Stimulated activated CD8-positive, alpha-beta memory T cell treated with anti-CD3 and anti-CD28 coated beads, Interleukin-15, amount 100 ng/mL, for 24 hours (primary cell): ENCODE measurements around the gene SRMS.

Experiments used
- DNase-seq: peaks from one replicate; pipeline ENCODE4 v3.0.0-alpha.2; 2020; ENCODE audit warnings: low read depth

Gene SRMS

GRCh38 chr20:63501818-63502670, 45.5 kb downstream of the SRMS start:
- DNase-seq: no peak

GRCh38 chr20:63500902-63501817, 46.4 kb downstream of the SRMS start:
- no peak for DNase-seq

- no peak for DNase-seq
Observed at GRCh38 chr20:63500151-63500901, 47.2 kb downstream of the SRMS start.

GRCh38 chr20:63499338-63499969, 48.1 kb downstream of the SRMS start:
- no peak for DNase-seq

- DNase-seq: no peak
Observed at GRCh38 chr20:63498960-63499337, 48.6 kb downstream of the SRMS start, which contains the start of gene EEF1A2. TSS of gene EEF1A2 (minus strand) at chr20:63499083. CDS start at chr20:63497763, 1,320 bp downstream.

GRCh38 chr20:63497946-63498935, 49.3 kb downstream of the SRMS start:
- DNase-seq: no peak

- no peak for DNase-seq
Observed at GRCh38 chr20:63497138-63497945, 50.2 kb downstream of the SRMS start.

- DNase-seq: no peak
Observed at GRCh38 chr20:63496596-63497120, 50.9 kb downstream of the SRMS start.

- DNase-seq: peak; percentile 66
Observed at GRCh38 chr20:63495741-63496595, 51.6 kb downstream of the SRMS start.

GRCh38 chr20:63495167-63495720, 52.3 kb downstream of the SRMS start:
- no peak for DNase-seq

- no peak for DNase-seq
Observed at GRCh38 chr20:63494420-63495166, 53.0 kb downstream of the SRMS start.

GRCh38 chr20:63494084-63494419, 53.5 kb downstream of the SRMS start:
- DNase-seq: no peak

GRCh38 chr20:63493563-63494020, 54.0 kb downstream of the SRMS start:
- DNase-seq: no peak

GRCh38 chr20:63492982-63493381, 54.6 kb downstream of the SRMS start:
- no peak for DNase-seq

- no peak for DNase-seq
Observed at GRCh38 chr20:63492518-63492917, 55.0 kb downstream of the SRMS start.

GRCh38 chr20:63491635-63492230, 55.8 kb downstream of the SRMS start:
- DNase-seq: no peak

GRCh38 chr20:63491078-63491477, 56.5 kb downstream of the SRMS start:
- no peak for DNase-seq
